Keratinocyte (primary cell): ENCODE results near the gene DEF6. TPM values are rescaled to one million over a fixed set of nuclear protein-coding genes. Genes with fewer than 3 reads are reported as not detected.
A peak's percentile ranks its signal among the peaks of the same experiment; 100 is the strongest.

Experiments
- DNase-seq: peaks from one replicate; pipeline ENCODE4 v3.0.0-alpha.2; 2011; ENCODE audit warnings: low read depth, missing footprints, low spot score
- FAIRE-seq: peaks from 2 replicates; lab custom pipeline; 2011; peaks lifted over from hg19 to GRCh38; lab: Jason Lieb, UNC
- H2AFZ ChIP-seq: 2 replicates; pipeline ENCODE4 v1.6.0; 2012; ENCODE audit warnings: low read length, control low read depth, inconsistent platforms; ENCODE audit not compliant: control insufficient read depth
- H3K27ac ChIP-seq: 2 replicates; pipeline ENCODE4 v1.5.1; 2011; ENCODE audit warnings: low read length; ENCODE audit not compliant: control insufficient read depth, insufficient read depth
- H3K27me3 ChIP-seq: 3 replicates; pipeline ENCODE4 v1.6.0; 2011; ENCODE audit warnings: low read length; ENCODE audit not compliant: control insufficient read depth, insufficient read depth; ENCODE audit errors: extremely low read depth
- H3K36me3 ChIP-seq, 2 experiments: 2 replicates in 1 of 2; 3 replicates in 1 of 2; pipeline ENCODE4 v1.5.1; 2011; ENCODE audit warnings: low read length in 2 of 2, mild to moderate bottlenecking in 1 of 2; ENCODE audit not compliant: control insufficient read depth in 2 of 2, insufficient read depth in 2 of 2; ENCODE audit errors: extremely low read depth in 1 of 2
- H3K4me1 ChIP-seq: 3 replicates; pipeline ENCODE4 v1.5.1; 2011; ENCODE audit warnings: low read length; ENCODE audit not compliant: control insufficient read depth, insufficient read depth; ENCODE audit errors: extremely low read depth
- H3K4me2 ChIP-seq: 3 replicates; pipeline ENCODE4 v1.6.0; 2011; ENCODE audit warnings: low read depth, low read length; ENCODE audit not compliant: control insufficient read depth, insufficient read depth; ENCODE audit errors: extremely low read depth
- H3K4me3 ChIP-seq, 3 experiments: fragments of 200-600 bp in 1 of 3; sonication (generic) in 1 of 3; 2 replicates in 2 of 3; 3 replicates in 1 of 3; pipeline ENCODE4 v1.5.1; 2011 to 2016; ENCODE audit warnings: low read length in 3 of 3, mild to moderate bottlenecking in 3 of 3, control low read depth in 2 of 3, inconsistent platforms in 1 of 3, low read depth in 1 of 3, mixed read lengths in 1 of 3, mixed run types in 1 of 3, moderate library complexity in 1 of 3; ENCODE audit not compliant: control insufficient read depth in 2 of 3, insufficient read depth in 2 of 3; ENCODE audit errors: extremely low read depth in 1 of 3
- H3K79me2 ChIP-seq: 2 replicates; pipeline ENCODE4 v1.6.0; 2012; ENCODE audit warnings: low read length; ENCODE audit not compliant: control insufficient read depth, insufficient read depth
- H3K9ac ChIP-seq: 3 replicates; pipeline ENCODE4 v1.6.0; 2011; ENCODE audit warnings: low read length; ENCODE audit not compliant: control insufficient read depth, insufficient read depth; ENCODE audit errors: extremely low read depth
- H3K9me1 ChIP-seq: 3 replicates; pipeline ENCODE4 v1.6.0; 2011; ENCODE audit warnings: low read length; ENCODE audit not compliant: control insufficient read depth, insufficient read depth; ENCODE audit errors: extremely low read depth
- H3K9me3 ChIP-seq: 2 replicates; pipeline ENCODE4 v1.5.1; 2012; ENCODE audit warnings: low read depth, low read length; ENCODE audit not compliant: control insufficient read depth
- H4K20me1 ChIP-seq: 3 replicates; pipeline ENCODE4 v1.6.0; 2011; ENCODE audit warnings: low read length; ENCODE audit not compliant: control insufficient read depth, insufficient read depth; ENCODE audit errors: extremely low read depth
- EZH2 ChIP-seq: IDR thresholded peaks from one replicate; pipeline ENCODE4 v1.6.1; 2012; ENCODE audit warnings: inconsistent platforms, mild to moderate bottlenecking, low read length, moderate library complexity
- dilution Hi-C: fragments of 300-500 bp; cut with MboI; formaldehyde crosslinking; loops from one replicate; pipeline ENCODE4 v1.7.0; 2020; ENCODE audit warnings: low sequenced_read_pairs; ENCODE audit not compliant: extremely low pct_ligation_motif_present
- polyA plus RNA-seq, 5 experiments: library from polyadenylated mRNA; depleted of rRNA in 3 of 5; stranded (reverse) in 3 of 5; stranded (forward) in 1 of 5; unstranded in 1 of 5; fragments of >200 nt; gene quantifications; 1 replicate in 1 of 5; 2 replicates in 3 of 5; 3 replicates in 1 of 5; pipeline versions ENCODE4 v1.2.1 to v1.2.3, GENCODE V29; 2011 to 2012; ENCODE audit warnings: missing spikeins in 2 of 5, low read depth in 1 of 5, low replicate concordance in 1 of 5
- TF ChIP-seq, protein P1 (sequence below), 3 experiments: IDR thresholded peaks in 1 of 3; conservative IDR thresholded peaks in 1 of 3; optimal IDR thresholded peaks in 1 of 3; 2 replicates in 2 of 3; 3 replicates in 1 of 3; pipeline versions ENCODE3 to v1.5.1; 2011; ENCODE audit warnings: low read length in 3 of 3, mild to moderate bottlenecking in 3 of 3, moderate library complexity in 2 of 3, control low read depth in 1 of 3, inconsistent platforms in 1 of 3; ENCODE audit not compliant: insufficient read depth in 2 of 3; ENCODE audit errors: extremely low read depth in 1 of 3

Gene DEF6
- polyA plus RNA-seq, 1 donor (not counting 4 experiments of a cell fraction or from before 2014, with no cell fraction given), result 17.3 TPM

GRCh38 chr6:35258858-35259193, 38.8 kb upstream of the DEF6 start:
- no peak for TF ChIP-seq EZH2
- TF ChIP-seq, protein P1, sequence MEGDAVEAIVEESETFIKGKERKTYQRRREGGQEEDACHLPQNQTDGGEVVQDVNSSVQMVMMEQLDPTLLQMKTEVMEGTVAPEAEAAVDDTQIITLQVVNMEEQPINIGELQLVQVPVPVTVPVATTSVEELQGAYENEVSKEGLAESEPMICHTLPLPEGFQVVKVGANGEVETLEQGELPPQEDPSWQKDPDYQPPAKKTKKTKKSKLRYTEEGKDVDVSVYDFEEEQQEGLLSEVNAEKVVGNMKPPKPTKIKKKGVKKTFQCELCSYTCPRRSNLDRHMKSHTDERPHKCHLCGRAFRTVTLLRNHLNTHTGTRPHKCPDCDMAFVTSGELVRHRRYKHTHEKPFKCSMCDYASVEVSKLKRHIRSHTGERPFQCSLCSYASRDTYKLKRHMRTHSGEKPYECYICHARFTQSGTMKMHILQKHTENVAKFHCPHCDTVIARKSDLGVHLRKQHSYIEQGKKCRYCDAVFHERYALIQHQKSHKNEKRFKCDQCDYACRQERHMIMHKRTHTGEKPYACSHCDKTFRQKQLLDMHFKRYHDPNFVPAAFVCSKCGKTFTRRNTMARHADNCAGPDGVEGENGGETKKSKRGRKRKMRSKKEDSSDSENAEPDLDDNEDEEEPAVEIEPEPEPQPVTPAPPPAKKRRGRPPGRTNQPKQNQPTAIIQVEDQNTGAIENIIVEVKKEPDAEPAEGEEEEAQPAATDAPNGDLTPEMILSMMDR (optimal IDR thresholded peaks at IDR 0.05 in 1 of 3, IDR thresholded peaks at IDR 0.05 in 1 of 3, conservative IDR thresholded peaks at IDR 0.05 in 1 of 3; ENCODE audit: extremely low read depth in 1 of 3, insufficient read depth in 2 of 3, low read length in 3 of 3), result no peak
- dilution Hi-C loops, result no loop called here
- Histone ChIP-seq H3K9ac (peak overlapping the region; percentile 91), H3K4me2 (peak overlapping the region; percentile 94), H3K27ac (peak overlapping the region; percentile 72), H3K36me3 (no peaks in the 10 kb centered on the region), H3K4me3 (peak overlapping the region; percentile 48 to 94 (median 83)), H4K20me1 (no peaks in the 10 kb centered on the region), H3K4me1 (peaks cover 13% of the 10 kb centered on the region), H2AFZ (peak overlapping the region; percentile 97), H3K9me1 (no peaks in the 10 kb centered on the region), H3K9me3 (no peaks in the 10 kb centered on the region), H3K27me3 (no peaks in the 10 kb centered on the region), H3K79me2 (peaks cover 3% of the 10 kb centered on the region)
- DNase-seq (no peak), FAIRE-seq (no peak)

DNA sequence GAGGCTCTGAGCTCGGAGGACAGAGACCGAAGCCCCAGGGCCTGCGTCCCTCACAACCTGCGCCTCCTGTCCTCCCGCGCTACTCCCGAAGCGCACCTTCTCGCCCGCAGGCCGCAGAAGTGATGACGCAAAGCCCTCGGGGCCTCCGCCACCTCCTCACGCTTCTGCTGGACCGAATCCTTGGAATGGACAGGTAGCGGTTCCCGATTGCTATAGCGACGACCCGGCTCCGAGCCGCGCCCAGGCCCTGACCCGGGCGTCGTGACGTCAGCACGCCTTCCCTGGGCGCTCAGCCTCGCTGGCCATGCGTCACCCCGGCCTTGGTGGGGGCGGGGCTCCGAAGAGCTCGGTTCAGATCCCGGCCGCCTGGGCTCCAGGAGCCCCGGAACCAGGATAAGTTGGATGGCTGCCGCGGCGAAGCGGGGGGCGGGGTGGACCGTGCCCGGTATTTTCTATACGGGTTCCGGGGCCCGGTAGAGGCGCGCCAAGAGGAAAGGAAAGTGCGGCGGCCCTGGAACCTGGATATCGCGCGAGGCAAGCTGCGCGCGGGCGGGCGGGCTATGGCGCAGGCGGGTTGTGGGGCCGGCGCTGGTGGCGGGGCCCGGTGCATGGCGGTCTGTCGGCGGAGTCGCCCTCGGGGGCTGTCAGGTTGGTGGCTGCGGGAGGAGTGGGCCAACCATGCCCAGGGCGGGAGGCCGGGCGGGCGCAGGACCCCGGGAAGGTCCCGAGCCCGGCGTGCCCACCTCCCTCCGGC, 38.2 kb upstream of the DEF6 start, which contains the start of gene ZNF76:
Gene ZNF76, plus strand, starts transcription at position 542 of the 754 bp plus-strand sequence. CDS start 21,417 bp downstream, outside the sequence.
- no peaks in the 10 kb centered on the region for H3K27me3 ChIP-seq
- FAIRE-seq (no peak), DNase-seq (peak; percentile 82)
- dilution Hi-C loops, result no loop called here
- H3K27ac ChIP-seq, result peak within 1 kb of the TSS; percentile 75
- peaks cover 3% of the 10 kb centered on the region for H3K79me2 ChIP-seq
- no peaks in the 10 kb centered on the region for H3K36me3 ChIP-seq
- peak within 1 kb of the TSS; percentile 48 to 94 (median 83) for H3K4me3 ChIP-seq
- H3K9me3 ChIP-seq, result no peaks in the 10 kb centered on the region
- peak within 1 kb of the TSS; percentile 97 for H2AFZ ChIP-seq
- H4K20me1 ChIP-seq, result no peaks in the 10 kb centered on the region
- TF ChIP-seq EZH2, result no peak
- TF ChIP-seq, protein P1 (optimal IDR thresholded peaks at IDR 0.05 in 1 of 3, IDR thresholded peaks at IDR 0.05 in 1 of 3, conservative IDR thresholded peaks at IDR 0.05 in 1 of 3; ENCODE audit: extremely low read depth in 1 of 3, insufficient read depth in 2 of 3, low read length in 3 of 3), result no peak
- H3K4me2 ChIP-seq, result peak within 1 kb of the TSS; percentile 94
- peaks cover 13% of the 10 kb centered on the region for H3K4me1 ChIP-seq
- H3K9ac ChIP-seq, result peak within 1 kb of the TSS; percentile 91
- no peaks in the 10 kb centered on the region for H3K9me1 ChIP-seq
